LNCaP clone FGC (cell line): ENCODE data around the gene KRTAP5-9.
"Not testable (repeated sequence)": the region's sequence is repeated elsewhere in the genome, so short reads cannot be mapped to it uniquely, and the experiment has no call there.

ENCODE experiments used
- DNase-seq: peaks from one replicate; pipeline ENCODE4 v3.0.0-alpha.2; 2011; ENCODE audit warnings: low read depth
- H3K4me3 ChIP-seq: 2 replicates; pipeline ENCODE4 v1.5.1; 2011; ENCODE audit warnings: mild to moderate bottlenecking, low read depth, low read length, control low read depth
- TF ChIP-seq, protein P1 (sequence below): IDR thresholded peaks from 2 replicates; pipeline ENCODE4 v1.5.1; 2012; ENCODE audit warnings: mild to moderate bottlenecking; ENCODE audit not compliant: control insufficient read depth, insufficient read depth; ENCODE audit errors: extremely low read depth

The KRTAP5-9 gene

DNA sequence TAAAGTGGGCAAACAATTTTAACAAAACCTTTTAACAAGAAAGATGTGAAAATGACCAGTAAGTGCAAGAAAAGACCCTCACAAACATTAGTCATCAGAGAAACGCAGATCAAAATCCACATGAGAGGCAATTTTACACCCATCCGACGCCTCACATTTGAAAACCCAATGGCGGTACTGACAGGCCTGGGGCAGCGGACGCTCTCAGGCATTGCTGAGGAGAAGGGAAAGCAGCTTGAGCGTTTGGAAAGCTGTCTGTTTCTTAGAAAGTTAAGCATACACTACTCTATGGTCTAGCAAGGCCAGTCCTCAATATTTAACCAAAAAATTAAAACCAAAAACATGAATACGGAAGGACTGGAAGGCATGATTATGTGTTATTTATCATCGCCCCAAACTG, 12.4 kb upstream of the KRTAP5-9 start:
- H3K4me3 ChIP-seq = no peak overlapping the region
- TF ChIP-seq, protein P1, sequence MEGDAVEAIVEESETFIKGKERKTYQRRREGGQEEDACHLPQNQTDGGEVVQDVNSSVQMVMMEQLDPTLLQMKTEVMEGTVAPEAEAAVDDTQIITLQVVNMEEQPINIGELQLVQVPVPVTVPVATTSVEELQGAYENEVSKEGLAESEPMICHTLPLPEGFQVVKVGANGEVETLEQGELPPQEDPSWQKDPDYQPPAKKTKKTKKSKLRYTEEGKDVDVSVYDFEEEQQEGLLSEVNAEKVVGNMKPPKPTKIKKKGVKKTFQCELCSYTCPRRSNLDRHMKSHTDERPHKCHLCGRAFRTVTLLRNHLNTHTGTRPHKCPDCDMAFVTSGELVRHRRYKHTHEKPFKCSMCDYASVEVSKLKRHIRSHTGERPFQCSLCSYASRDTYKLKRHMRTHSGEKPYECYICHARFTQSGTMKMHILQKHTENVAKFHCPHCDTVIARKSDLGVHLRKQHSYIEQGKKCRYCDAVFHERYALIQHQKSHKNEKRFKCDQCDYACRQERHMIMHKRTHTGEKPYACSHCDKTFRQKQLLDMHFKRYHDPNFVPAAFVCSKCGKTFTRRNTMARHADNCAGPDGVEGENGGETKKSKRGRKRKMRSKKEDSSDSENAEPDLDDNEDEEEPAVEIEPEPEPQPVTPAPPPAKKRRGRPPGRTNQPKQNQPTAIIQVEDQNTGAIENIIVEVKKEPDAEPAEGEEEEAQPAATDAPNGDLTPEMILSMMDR = no peak
- DNase-seq = no peak

DNA sequence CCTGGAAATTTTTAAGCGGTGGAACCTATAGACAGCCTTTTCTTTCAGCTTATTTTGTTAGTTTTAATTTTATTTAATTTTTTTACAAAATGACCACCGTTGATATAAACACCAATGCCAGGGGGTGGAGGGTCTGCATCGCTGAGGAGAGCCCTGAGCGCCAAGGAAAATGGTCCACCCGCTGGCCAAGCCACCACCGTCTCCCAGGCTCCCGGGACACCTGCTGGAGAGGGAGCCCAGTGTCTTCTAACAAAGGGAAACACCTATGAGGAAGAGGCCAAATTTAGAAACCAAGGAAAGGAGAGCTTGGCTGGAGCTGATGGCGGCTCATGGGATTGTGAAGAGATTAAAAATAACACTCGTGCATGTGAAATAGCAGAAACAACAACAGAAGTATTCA, 10.7 kb upstream of the KRTAP5-9 start:
- no peak for DNase-seq
- TF ChIP-seq, protein P1 = no peak
- no peak overlapping the region for H3K4me3 ChIP-seq

DNA sequence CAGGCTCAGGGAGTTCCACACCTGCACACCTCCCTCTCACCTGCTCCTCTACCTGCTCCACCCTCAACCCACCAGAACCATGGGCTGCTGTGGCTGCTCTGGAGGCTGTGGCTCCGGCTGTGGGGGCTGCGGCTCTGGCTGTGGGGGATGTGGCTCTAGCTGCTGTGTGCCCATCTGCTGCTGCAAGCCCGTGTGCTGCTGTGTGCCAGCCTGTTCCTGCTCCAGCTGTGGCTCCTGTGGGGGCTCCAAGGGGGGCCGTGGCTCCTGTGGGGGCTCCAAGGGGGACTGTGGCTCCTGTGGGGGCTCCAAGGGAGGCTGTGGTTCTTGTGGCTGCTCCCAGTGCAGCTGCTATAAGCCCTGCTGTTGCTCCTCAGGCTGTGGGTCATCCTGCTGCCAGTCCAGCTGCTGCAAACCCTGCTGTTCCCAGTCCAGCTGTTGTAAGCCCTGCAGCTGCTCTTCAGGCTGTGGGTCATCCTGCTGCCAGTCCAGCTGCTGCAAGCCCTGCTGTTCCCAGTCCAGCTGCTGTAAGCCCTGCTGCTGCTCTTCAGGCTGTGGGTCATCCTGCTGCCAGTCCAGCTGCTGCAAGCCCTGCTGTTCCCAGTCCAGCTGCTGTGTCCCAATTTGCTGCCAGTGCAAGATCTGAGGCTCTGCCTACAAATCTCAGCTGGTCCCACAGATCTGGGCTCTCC, 10.1 kb upstream of the KRTAP5-9 start, which contains the start of gene KRTAP5-8:
Gene KRTAP5-8, plus strand, starts transcription at position 49 of the 689 bp plus-strand sequence. Its CDS starts 31 bp downstream, at position 80.
- not testable (repeated sequence) for DNase-seq, H3K4me3 ChIP-seq

DNA sequence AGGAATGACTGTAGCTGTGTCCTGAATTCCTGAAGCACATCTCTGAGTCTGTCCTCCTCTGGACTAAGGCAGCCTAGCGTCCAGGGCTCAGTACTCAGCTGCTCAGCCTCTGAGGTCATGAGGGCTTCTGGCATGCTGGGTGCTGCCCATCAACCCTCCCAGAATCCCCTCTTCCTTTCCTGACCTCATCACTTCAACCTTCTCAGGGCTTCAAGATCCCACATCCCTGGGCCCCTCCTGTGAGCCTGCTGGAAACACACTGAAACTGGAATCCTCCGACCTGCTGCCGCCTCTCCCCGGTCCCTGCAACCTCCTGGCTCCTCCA, 9.6 kb upstream of the KRTAP5-9 start:
- TF ChIP-seq, protein P1 = no peak
- DNase-seq = no peak
- H3K4me3 ChIP-seq = no peak overlapping the region

DNA sequence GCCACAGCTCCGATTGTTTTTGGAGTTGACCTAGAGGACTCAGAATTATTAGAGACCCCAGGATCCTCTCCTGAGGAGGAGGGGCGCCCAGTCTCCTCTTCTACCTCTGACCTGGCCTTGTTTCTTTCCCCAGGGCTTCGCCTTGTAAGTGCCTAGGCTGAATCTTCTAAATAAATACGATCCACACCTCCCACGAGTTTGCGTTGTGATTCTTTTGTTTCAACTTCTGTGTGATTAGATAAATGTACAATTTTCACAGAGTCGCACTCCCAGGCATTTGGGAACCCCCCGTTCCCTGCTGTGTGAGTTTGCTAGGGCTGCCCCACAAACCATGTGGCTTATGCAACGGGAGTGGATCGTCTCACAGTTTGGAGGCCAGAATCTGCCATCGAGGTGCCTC, 9.2 kb upstream of the KRTAP5-9 start:
- TF ChIP-seq, protein P1 = no peak
- DNase-seq = no peak
- no peak overlapping the region for H3K4me3 ChIP-seq

DNA sequence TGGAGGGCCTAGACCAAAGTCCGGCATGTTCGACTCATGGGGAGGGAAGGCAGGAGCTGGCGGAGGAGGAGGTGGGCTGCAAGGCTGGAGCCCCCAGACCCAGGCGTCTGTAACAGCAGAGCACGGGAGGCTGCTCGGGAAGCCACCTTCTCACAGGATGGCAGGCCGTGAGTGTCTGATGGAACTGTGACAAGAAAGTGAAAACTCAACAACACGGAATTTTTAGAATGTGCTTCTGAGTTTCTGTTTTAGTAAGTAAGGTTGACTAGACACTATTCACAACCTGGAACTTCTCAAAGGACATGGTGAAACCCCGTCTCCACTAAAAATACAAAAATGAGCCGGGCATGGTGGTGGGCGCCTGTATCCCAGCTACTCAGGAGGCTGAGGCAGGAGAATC, 8.2 kb upstream of the KRTAP5-9 start:
- DNase-seq, H3K4me3 ChIP-seq: not testable (repeated sequence)

DNA sequence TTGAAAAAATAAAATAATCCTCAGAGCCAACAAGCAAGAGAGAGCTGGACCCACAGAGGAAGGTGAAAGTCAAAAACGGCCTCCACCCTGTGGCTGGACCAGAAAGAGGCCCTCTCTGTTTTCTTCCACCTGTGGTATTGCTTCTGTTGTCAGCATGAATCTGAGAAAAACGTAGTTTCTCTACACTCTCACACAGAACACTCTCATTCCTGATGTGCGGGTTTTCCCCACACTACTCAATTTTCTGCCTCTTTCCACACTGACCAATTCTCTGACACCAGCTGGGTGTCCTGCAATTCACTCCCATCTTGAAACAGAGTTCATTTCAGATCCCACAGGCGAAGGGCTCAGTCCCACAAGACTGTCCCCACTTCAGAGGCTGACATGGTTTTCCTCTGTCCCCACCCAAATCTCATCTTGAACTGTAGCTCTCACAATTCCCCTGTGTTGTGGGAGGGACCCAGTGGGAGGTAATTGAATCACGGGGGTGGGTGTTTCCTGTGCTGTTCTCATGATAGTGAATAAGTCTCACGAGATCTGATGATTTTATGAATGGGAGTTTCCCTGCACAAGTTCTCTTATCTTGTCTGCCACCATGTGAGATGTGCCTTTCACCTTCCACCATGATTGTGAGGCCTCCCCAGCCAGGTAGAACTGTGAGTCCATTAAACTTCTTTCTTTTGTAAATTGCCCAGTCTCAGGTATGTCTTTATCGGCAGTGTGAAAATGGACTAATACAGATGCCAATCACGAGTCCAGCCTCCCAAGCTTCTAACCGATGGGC, 7.5 kb upstream of the KRTAP5-9 start:
- H3K4me3 ChIP-seq, DNase-seq: not testable (repeated sequence)

DNA sequence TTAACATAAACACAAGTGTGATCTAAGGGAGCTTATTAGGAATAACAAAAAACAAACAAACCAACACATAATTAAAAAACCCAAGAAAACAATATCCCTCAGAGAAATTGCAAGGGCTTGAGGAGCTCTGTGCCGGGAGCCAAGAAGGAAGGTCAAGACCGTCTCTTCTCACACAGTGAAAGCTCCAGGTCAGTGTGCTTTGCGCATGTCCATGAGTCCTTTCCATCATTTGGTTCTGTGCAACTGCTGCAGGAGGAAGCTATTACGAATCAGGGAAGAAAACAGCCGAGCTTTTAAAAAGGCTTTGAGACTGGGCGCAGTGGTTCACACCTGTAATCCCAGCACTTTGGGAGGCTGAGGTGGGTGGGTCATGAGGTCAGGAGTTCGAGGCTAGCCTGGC, 5.8 kb upstream of the KRTAP5-9 start:
- no peak overlapping the region for H3K4me3 ChIP-seq
- TF ChIP-seq, protein P1 = no peak
- DNase-seq = no peak
